DOHH2 (cell line): ENCODE measurements around the gene ZFYVE1.
"Not testable (repeated sequence)": the region's sequence is repeated elsewhere in the genome, so short reads cannot be mapped to it uniquely, and the experiment has no call there.

Source experiments
- H3F3A ChIP-seq: fragments of 200-600 bp; sonication (generic), shearing (Covaris generic); 2 replicates; pipeline ENCODE4 v1.6.0; 2016; ENCODE audit warnings: antibody characterized with exemption, mild to moderate bottlenecking; ENCODE audit not compliant: control insufficient read depth, insufficient read depth
- H3K27ac ChIP-seq: fragments of 200-600 bp; sonication (generic); 2 replicates; pipeline ENCODE4 v1.5.1; 2014; ENCODE audit warnings: low read depth, mild to moderate bottlenecking, low read length, moderate library complexity
- H3K27me3 ChIP-seq: fragments of 200-600 bp; sonication (generic); 2 replicates; pipeline ENCODE4 v1.6.1; 2014; ENCODE audit warnings: mild to moderate bottlenecking, low read length, mixed read lengths; ENCODE audit not compliant: control insufficient read depth
- H3K36me3 ChIP-seq: fragments of 200-600 bp; sonication (generic); 2 replicates; pipeline ENCODE4 v1.6.1; 2014; ENCODE audit warnings: mild to moderate bottlenecking, low read length, moderate library complexity, mixed read lengths; ENCODE audit not compliant: control insufficient read depth
- H3K4me1 ChIP-seq: fragments of 200-600 bp; sonication (generic); 2 replicates; pipeline ENCODE4 v1.6.1; 2014; ENCODE audit warnings: mild to moderate bottlenecking, low read length, mixed read lengths; ENCODE audit not compliant: control insufficient read depth
- H3K4me2 ChIP-seq: fragments of 200-600 bp; sonication (generic); 2 replicates; pipeline ENCODE4 v1.6.0; 2014; ENCODE audit warnings: mild to moderate bottlenecking, low read length, moderate library complexity
- H3K4me3 ChIP-seq: fragments of 200-600 bp; sonication (generic); 2 replicates; pipeline ENCODE4 v1.5.1; 2014; ENCODE audit warnings: mild to moderate bottlenecking, low read length, mixed read lengths
- H3K79me2 ChIP-seq: fragments of 200-600 bp; sonication (generic); 2 replicates; pipeline ENCODE4 v1.6.1; 2014; ENCODE audit warnings: mild to moderate bottlenecking, low read length, mixed read lengths; ENCODE audit not compliant: control insufficient read depth
- H3K9me2 ChIP-seq: fragments of 200-600 bp; sonication (generic); replicated peaks from 2 replicates; pipeline ENCODE4 v1.6.1; 2014; ENCODE audit warnings: mild to moderate bottlenecking, low read length, mixed read lengths; ENCODE audit not compliant: control insufficient read depth
- H3K9me3 ChIP-seq: fragments of 200-600 bp; sonication (generic); 2 replicates; pipeline ENCODE4 v1.6.1; 2014; ENCODE audit warnings: antibody characterized with exemption, low read length, mixed read lengths; ENCODE audit not compliant: control insufficient read depth, insufficient read depth
- H4K20me1 ChIP-seq: fragments of 200-600 bp; sonication (generic); 2 replicates; pipeline ENCODE4 v1.6.0; 2014; ENCODE audit warnings: low read depth, mild to moderate bottlenecking, antibody characterized with exemption, low read length, moderate library complexity; ENCODE audit not compliant: control insufficient read depth, insufficient read depth
- CTCF ChIP-seq: fragments of 200-600 bp; sonication (generic); IDR thresholded peaks from one replicate; pipeline ENCODE4 v1.5.1; 2014; ENCODE audit warnings: antibody characterized with exemption, mild to moderate bottlenecking, low read depth, low read length; ENCODE audit not compliant: poor library complexity, severe bottlenecking
- EZH2phosphoT487 ChIP-seq: fragments of 200-600 bp; sonication (generic); IDR thresholded peaks from 2 replicates; pipeline ENCODE4 v1.6.1; 2017; ENCODE audit warnings: borderline replicate concordance, mild to moderate bottlenecking, antibody characterized with exemption, low read length, moderate library complexity, mixed read lengths

The ZFYVE1 gene

GRCh38 chr14:73008501-73008900, 18.4 kb downstream of the ZFYVE1 start:
- Histone ChIP-seq H3K4me2 (no peak overlapping the region), H3K27me3 (no peaks in the 10 kb centered on the region), H3K79me2 (no peaks in the 10 kb centered on the region), H3K9me3 (no peaks in the 10 kb centered on the region), H3K4me3 (no peak overlapping the region), H3K9me2 (no peaks in the 10 kb centered on the region), H3K27ac (no peak overlapping the region), H4K20me1 (no peaks in the 10 kb centered on the region), H3K4me1 (no peaks in the 10 kb centered on the region), H3F3A (no peaks in the 10 kb centered on the region), H3K36me3 (no peaks in the 10 kb centered on the region; the same call in 1 of the 2 replicates)
- no peak for TF ChIP-seq CTCF
- no peak for TF ChIP-seq EZH2phosphoT487

- Histone ChIP-seq H4K20me1 (no peaks in the 10 kb centered on the region), H3F3A (no peaks in the 10 kb centered on the region), H3K27me3 (no peaks in the 10 kb centered on the region), H3K27ac (no peak overlapping the region), H3K4me2 (no peak overlapping the region), H3K79me2 (no peaks in the 10 kb centered on the region), H3K9me3 (no peaks in the 10 kb centered on the region), H3K4me3 (no peak overlapping the region), H3K9me2 (no peaks in the 10 kb centered on the region), H3K36me3 (no peaks in the 10 kb centered on the region; the same call in 1 of the 2 replicates), H3K4me1 (no peaks in the 10 kb centered on the region)
- no peak for TF ChIP-seq CTCF
- no peak for TF ChIP-seq EZH2phosphoT487
Observed at GRCh38 chr14:73007835-73008234, 19.1 kb downstream of the ZFYVE1 start.

GRCh38 chr14:73004641-73005040, 22.3 kb downstream of the ZFYVE1 start:
- H3K9me3 ChIP-seq: not testable (repeated sequence)

GRCh38 chr14:73003681-73004080, 23.2 kb downstream of the ZFYVE1 start:
- no peak overlapping the region for H3K4me2 ChIP-seq
- H4K20me1 ChIP-seq: no peaks in the 10 kb centered on the region
- no peak for TF ChIP-seq CTCF
- no peak for TF ChIP-seq EZH2phosphoT487

More at GRCh38 chr14:73004641-73005040, 22.3 kb downstream of the ZFYVE1 start:
- H4K20me1 ChIP-seq, H3K4me2 ChIP-seq, H3K36me3 ChIP-seq, H3K27ac ChIP-seq, H3K27me3 ChIP-seq, H3F3A ChIP-seq, H3K9me2 ChIP-seq, H3K79me2 ChIP-seq, H3K4me1 ChIP-seq, H3K4me3 ChIP-seq: not testable (repeated sequence)

More at GRCh38 chr14:73003681-73004080, 23.2 kb downstream of the ZFYVE1 start:
- Histone ChIP-seq H3F3A (0 out of 2 replicates have a peak, but pooled peaks cover 3% of the 10 kb centered on the region), H3K4me1 (no peaks in the 10 kb centered on the region), H3K4me3 (no peak overlapping the region), H3K79me2 (no peaks in the 10 kb centered on the region), H3K27me3 (no peaks in the 10 kb centered on the region), H3K9me2 (no peaks in the 10 kb centered on the region), H3K36me3 (no peaks in the 10 kb centered on the region; the same call in 1 of the 2 replicates), H3K9me3 (no peaks in the 10 kb centered on the region), H3K27ac (no peak overlapping the region)
